ENCODE measurements around the gene KDM3A. TPM values are rescaled to one million over a fixed set of nuclear protein-coding genes. Genes with fewer than 3 reads are reported as not detected.

The KDM3A gene
- total and polyA plus RNA-seq, 9 of the 15 experiments (the other 6 are each of a cell fraction or from before 2014, with no cell fraction given), result 7.5 to 95.4 (median 24.8) TPM

DNA sequence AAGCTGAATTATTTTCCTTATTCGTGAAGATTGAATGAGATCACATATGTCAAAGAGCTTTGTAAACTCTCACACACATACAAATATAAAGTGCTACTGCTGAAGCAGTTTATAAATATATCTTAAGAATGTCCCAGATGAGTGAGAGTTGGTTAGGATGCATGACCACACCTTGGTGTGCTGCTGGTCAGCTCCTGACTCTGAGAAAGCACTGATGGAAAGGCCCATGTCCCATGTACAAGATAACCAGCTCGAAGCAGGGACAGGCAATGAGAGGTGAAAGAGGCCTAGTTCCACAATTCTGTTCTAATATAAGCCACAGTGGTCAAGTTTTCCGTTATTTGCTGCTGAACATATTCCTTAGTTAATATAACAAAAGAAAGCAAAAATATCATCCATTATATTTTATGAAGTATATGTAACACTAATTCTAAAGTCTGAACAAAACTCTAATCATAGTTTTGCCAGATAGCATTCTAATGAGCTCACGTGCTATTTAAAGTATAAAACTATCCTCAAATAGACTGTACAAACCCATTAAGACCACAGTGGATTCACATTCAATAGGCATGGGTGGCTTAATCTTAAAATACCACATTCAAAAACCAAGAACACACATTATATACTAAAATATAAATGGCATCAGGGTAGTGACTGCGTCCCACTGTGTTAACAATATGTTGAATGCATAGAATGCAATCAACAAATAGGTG lies 72.9 kb downstream of the KDM3A start:
- no peak for DNase-seq (ENCODE audit: extremely low read depth in 1 of 4, low spot score in 3 of 4)
- BruUV-seq (replicated peaks), result no TSS peak
- intact Hi-C loops (cut with micrococcal nuclease) (no loop called here), in situ Hi-C loops (cut with MboI) (no loop called here)
- H3K9ac ChIP-seq (ENCODE audit: insufficient read depth in 1 of 2, low read depth in 2 of 2, low read length in 2 of 2), result no peak overlapping the region
- FAIRE-seq, result no peak
- peaks cover 6% of the 10 kb centered on the region; the same call in 2 of the 3 replicates for H3K36me3 ChIP-seq (ENCODE audit: control insufficient read depth, insufficient read depth, low read length)
- no peaks in the 10 kb centered on the region for H3K9me3 ChIP-seq (replicated peaks; ENCODE audit: control insufficient read depth, insufficient read depth, low read depth, low read length)
- ATAC-seq, result no peak
- no peak overlapping the region for H3K27ac ChIP-seq (ENCODE audit: extremely low read depth, low read depth, low read length)
- ChIA-PET POLR2A (no interaction called here), CTCF (ENCODE audit: low intra/inter-chr PET ratio) (no interaction called here)
- no peaks in the 10 kb centered on the region for H3K27me3 ChIP-seq (ENCODE audit: control insufficient read depth in 2 of 2, insufficient read depth in 2 of 2, low read length in 2 of 2)
- H3K79me2 ChIP-seq (ENCODE audit: control insufficient read depth, insufficient read depth, low read length), result no peaks in the 10 kb centered on the region
- H2AFZ ChIP-seq (ENCODE audit: low read depth, low read length), result no peak overlapping the region
- H3K4me1 ChIP-seq (replicated peaks in 1 of 2; ENCODE audit: control insufficient read depth in 2 of 2, insufficient read depth in 2 of 2, low read length in 2 of 2), result no peaks in the 10 kb centered on the region
- no peak for TF ChIP-seq NFYB (IDR thresholded peaks at IDR 0.05; ENCODE audit: extremely low read depth, insufficient read length)
- no peak for TF ChIP-seq BCL6 (CRISPR knock-in tag; IDR thresholded peaks at IDR 0.05)
- TF ChIP-seq, protein P1, sequence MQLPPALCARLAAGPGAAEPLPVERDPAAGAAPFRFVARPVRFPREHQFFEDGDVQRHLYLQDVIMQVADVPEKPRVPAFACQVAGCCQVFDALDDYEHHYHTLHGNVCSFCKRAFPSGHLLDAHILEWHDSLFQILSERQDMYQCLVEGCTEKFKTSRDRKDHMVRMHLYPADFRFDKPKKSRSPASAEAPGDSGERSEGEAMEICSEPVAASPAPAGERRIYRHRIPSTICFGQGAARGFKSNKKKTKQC (CRISPR knock-in tag; IDR thresholded peaks at IDR 0.05), result no peak
- no peak for TF ChIP-seq RBM22 (IDR thresholded peaks at IDR 0.05; ENCODE audit: low read depth, low read length, poor library complexity, severe bottlenecking)
- TF ChIP-seq NCOA6 (IDR thresholded peaks at IDR 0.05), result no peak
- no peak for TF ChIP-seq ZNF212 (CRISPR knock-in tag; IDR thresholded peaks at IDR 0.05)
- TF ChIP-seq, protein P2, sequence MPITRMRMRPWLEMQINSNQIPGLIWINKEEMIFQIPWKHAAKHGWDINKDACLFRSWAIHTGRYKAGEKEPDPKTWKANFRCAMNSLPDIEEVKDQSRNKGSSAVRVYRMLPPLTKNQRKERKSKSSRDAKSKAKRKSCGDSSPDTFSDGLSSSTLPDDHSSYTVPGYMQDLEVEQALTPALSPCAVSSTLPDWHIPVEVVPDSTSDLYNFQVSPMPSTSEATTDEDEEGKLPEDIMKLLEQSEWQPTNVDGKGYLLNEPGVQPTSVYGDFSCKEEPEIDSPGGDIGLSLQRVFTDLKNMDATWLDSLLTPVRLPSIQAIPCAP (CRISPR knock-in tag; IDR thresholded peaks at IDR 0.05; ENCODE audit: borderline replicate concordance), result no peak
- no peak for TF ChIP-seq MYC (IDR thresholded peaks at IDR 0.05; ENCODE audit: low read depth, low read length)
- TF ChIP-seq MYC (CRISPR knock-in tag; IDR thresholded peaks at IDR 0.05; ENCODE audit: borderline replicate concordance, low read depth), result no peak
- TF ChIP-seq ZNF644 (tag; IDR thresholded peaks at IDR 0.05; ENCODE audit: low read depth), result no peak
- no peak for TF ChIP-seq RFX1 (IDR thresholded peaks at IDR 0.05)
- no peak for TF ChIP-seq NONO (IDR thresholded peaks at IDR 0.05; ENCODE audit: low read depth in 2 of 2, low read length in 1 of 2)
- TF ChIP-seq RUNX1 (IDR thresholded peaks at IDR 0.05; ENCODE audit: low read depth), result no peak
- no peak for TF ChIP-seq PYGO2 (tag; IDR thresholded peaks at IDR 0.05)
- TF ChIP-seq HSF4 (CRISPR knock-in tag; IDR thresholded peaks at IDR 0.05; ENCODE audit: borderline replicate concordance), result no peak
- 65% methylated on average over 5 of the region's 5 CpGs for WGBS (ENCODE audit: insufficient coverage, low coverage, missing lambda C conversion rate)
- H3K9me1 ChIP-seq (ENCODE audit: control insufficient read depth, insufficient read depth, low read length), result no peaks in the 10 kb centered on the region
- no peak overlapping the region for H3K4me2 ChIP-seq (ENCODE audit: insufficient read depth, low read length)
- no peak overlapping the region for H3K4me3 ChIP-seq
- no peaks in the 10 kb centered on the region; the same call in 1 of the 2 replicates for H4K20me1 ChIP-seq (replicated peaks; ENCODE audit: control insufficient read depth, insufficient read depth, low read length)
